Stimulated activated CD4-positive, alpha-beta T cell treated with anti-CD3 and anti-CD28 coated beads, Interleukin-2, amount 100 ng/mL, for 48 hours (primary cell): ENCODE measurements around the gene INHBC.
A peak's percentile ranks its signal among the peaks of the same experiment; 100 is the strongest.
"Not testable (repeated sequence)": the region's sequence is repeated elsewhere in the genome, so short reads cannot be mapped to it uniquely, and the experiment has no call there.

Experiments used
- DNase-seq, 2 donors: peaks; one replicate each; pipeline ENCODE4 v3.0.0-alpha.2; 2020

Gene INHBC

DNA sequence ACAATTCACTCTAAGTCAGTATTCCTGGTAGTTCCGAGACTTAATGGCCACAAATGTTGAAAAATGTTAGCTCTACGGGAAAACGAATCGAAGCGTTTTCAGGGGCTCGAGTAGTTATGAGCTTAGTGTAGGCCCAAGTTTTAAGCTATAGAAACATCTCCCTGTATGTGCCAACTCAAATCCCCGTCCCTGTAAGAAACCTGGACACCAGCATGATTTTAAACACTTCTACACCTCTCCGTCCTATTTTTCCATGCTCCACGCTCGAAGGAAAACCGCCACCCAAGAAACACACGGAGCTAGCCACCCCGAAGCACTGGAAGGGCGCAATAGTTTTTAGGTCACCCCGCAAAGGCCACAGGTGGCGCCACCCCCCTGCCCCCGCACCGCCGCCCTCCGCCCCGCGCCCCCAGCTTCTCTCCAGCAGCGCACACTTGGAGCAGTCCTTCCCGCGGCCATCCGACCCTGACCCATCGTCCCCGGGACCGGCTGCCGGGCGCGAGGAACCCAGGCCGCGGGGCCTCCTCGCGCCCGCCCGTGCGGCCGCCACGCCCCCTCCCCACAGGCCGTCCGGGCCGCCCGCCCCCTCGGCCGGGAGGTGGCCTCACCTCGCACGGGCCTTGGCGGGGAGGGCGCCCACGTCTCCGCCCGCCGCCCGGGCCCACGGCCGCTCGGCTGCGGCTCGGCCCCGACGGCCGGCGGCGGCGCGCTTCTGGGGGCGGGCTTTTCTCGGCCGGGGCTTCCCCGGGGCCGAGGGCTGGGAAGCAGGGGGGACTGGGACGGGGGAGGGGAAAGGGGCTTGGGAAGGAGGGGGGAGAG, 4.3 kb upstream of the INHBC start:
- no peak for DNase-seq

DNA sequence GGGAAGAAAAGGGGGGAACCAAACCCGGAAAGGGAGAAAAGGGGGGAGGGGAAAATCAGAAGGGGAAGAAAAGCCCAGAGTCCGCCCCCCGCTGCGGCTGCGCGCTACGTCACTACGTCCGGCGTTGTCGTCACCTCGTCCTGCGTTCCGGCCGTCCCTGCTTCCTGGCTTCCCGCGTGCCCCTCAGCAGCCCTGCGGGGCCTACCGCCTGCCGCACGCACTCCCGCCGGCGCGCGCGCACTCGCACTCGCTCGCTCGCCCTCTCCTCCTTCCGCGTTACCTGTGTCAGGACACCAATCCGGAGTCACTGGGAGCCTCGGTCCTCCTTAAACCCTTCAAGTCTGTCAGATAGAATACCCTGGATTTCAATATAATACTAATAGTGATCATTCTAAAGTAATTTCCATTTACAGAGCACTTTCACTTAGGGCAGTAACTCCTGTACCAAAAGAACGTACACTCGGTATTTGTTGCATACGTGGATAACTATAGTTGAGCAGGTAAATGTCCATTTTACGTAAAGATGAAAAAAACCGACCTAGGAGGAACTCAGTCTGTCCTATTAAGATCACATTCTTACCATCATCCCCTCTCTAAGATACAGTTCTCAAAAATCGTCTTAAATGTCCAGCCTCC, 3.5 kb upstream of the INHBC start, which contains the start of gene R3HDM2:
Gene R3HDM2, minus strand, starts transcription at position 113 of the 636 bp plus-strand sequence. CDS start 120,615 bp downstream, outside the sequence.
- DNase-seq = peak; percentile 92 to 93

DNA sequence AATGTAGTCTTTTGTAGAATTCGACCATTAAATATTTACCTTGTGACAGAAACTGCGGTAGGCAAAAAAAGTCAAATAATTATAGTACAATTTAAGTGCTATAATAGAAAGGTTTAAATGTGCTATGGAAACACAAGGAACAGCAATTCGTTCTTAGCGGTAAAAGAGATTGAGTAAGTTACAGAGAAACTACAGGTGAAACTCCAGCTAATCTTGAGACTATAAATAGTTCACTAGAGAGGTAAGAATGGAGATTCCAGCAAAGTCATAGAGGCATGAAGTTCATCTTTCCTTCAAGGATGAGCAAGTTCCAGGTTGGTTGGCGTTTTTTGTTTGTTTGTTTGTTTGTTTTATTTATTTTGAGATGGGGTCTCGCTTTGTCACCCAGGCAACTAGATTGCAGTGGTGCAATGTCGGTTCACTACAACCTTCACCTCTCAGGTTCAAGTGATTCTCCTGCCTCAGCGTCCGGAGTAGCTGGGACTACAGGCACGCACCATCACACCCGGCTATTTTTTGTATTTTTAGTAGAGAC, 2.9 kb upstream of the INHBC start:
- no peak for DNase-seq

DNA sequence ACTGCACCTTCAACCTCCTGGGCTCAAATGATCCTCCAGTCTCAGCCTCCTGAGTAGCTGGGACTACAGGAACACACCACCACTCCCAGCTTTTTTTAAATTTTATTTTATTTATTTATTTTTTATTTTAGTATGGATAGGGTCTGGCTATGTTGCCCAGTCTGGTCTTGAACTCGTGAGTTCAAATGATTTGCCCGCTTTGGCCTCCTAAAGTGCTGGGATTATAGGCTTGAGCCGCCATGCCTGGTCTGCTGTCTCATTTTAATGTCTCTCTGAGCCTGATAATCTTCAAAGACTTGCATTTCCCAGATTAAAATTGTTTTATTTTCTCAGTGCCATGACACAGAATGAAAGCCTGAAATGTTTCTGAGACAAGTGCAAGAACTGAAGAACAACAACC, 1.2 kb upstream of the INHBC start:
- no peak for DNase-seq

DNA sequence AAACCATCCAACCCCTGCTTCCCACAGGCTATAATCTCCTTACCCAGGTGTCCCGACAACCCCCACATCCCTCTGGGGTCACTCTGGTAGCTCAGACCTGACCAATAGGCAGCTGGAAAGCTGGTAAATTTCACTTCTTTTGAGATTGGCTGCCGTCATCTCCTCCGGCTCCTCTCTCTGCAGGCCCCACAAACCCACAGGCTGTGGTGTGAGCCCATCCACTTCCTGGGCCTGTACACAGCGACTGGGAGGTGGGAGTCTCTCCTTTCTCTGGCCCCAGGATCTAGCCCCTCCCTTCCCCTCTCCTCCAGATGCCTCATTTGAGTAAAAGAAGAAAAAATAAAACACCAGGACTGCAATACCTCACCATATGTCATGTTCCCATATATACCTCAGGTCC, 709 bp downstream of the INHBC start:
- no peak for DNase-seq

DNA sequence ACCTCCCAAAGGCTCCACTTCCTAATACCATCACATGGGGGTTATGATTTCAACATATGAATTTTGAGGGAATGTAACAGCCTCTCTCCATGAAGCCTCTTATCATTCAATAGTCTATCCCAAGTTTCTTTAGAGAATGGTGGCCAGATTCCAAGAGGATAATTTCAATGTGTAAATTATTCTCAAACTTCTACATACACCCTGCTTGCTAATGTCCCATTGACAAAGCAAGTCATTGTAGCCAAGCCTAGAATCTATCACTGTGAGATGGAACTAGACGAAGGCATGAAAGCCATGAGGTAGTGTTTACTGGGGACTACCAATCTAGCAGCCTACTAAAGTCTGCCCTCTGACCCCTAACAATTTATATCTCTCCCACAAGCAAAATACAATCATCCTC, 3.8 kb downstream of the INHBC start:
- DNase-seq = no peak

DNA sequence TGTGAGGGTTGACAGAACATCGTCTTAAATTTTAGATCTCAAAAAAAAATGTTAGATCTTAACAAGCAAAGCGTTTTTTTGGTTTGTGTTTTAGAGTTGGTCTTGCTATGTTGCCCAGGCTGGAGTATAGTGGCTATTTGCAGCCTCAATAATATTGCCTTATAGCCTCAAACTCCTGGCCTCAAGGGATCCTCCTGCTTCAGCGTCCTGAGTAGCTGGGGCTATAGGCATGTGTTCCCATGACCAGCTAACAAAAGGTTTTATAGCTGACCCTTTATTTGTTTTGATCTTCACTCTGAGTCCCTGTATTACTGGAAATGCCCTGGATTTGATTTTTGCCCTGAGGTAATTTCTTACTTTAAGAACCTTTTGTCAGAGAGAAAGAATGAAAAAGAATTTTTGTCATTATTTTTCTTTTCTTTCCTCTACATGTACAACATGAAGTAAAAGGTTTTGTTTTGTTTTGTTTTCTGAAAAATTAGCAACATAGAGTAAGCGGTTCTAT, 5.2 kb downstream of the INHBC start:
- DNase-seq = no peak

DNA sequence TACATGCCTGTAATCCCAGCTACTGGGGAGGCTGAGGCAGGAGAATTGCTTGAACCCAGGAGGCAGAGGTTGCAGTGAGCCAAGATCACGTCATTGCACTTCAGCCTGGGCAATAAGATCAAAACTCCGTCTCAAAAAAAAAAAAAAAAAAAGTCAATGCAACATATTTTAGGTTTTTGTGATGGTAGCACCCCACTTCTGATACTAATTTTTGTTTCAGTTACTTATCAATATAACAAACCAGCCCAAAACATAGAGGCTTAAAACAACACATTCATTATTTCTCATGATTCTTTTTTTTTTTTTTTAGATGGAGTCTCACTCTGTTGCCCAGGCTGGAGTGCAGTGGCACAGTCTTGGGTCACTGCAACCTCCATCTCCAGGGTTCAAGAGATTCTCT, 6.8 kb downstream of the INHBC start:
- DNase-seq = not testable (repeated sequence)

DNA sequence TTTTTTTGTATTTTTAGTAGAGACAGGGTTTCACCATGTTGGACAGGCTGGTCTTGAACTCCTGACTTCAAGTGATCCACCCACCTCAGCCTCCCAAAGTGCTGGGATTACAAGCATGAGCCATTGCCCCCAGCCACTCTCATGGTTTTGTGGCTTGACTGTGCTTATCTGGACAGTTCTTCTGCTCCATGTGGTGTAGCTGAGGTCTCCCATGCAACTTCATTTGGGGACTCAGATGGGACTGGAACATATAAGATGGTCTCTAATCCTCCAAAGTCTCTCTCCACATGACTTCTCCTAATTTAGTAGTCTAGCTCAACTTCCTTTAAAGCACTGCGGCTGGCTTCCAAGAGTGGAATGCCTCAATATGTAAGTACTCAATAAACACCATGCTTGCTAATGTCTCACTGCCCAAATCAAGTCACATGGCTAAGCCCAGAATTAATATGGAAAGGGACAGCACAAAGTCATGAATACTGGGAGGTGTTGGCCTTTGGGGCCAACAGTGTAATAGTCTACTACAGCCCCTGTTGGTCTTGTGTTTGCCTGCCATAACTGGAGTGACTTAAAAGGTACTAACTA, 7.4 kb downstream of the INHBC start:
- no peak for DNase-seq

DNA sequence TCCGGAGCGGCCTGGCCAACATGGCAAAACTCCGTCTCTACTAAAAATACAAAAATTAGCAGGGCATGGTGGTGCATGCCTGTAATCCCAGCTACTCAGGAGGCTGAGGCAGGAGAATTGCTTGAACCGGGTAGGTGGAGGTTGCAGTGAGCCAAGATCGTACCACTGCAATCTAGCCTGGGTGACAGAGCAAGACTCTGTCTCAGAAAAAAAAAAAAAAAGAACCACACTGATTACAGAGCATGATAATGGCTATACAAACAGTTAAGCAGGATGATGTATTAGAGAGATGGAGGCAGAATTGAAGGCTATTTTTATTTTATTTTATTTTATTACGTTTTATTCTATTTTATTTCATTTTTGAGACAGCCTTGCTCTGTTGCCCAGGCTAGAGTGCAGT, 9.8 kb downstream of the INHBC start:
- not testable (repeated sequence) for DNase-seq

DNA sequence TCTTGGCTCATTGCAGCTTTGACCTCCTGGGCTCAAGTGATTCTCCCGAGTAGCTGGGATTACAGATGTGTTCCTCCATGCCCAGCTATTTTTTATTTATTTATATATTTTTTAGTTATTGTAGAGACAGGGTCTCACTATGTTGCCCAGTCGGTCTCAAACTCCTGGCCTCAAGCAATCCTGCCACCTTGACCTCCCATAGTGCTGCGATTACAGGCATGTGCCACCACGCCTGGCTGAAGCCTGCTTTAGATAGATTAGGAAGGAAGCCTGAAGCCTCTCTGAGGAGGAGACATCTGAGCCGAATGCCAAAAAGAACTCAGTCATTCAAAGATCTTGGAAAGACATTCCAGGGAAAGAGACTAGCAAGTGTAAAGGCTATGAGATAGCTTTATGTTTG, 10.2 kb downstream of the INHBC start:
- no peak for DNase-seq

DNA sequence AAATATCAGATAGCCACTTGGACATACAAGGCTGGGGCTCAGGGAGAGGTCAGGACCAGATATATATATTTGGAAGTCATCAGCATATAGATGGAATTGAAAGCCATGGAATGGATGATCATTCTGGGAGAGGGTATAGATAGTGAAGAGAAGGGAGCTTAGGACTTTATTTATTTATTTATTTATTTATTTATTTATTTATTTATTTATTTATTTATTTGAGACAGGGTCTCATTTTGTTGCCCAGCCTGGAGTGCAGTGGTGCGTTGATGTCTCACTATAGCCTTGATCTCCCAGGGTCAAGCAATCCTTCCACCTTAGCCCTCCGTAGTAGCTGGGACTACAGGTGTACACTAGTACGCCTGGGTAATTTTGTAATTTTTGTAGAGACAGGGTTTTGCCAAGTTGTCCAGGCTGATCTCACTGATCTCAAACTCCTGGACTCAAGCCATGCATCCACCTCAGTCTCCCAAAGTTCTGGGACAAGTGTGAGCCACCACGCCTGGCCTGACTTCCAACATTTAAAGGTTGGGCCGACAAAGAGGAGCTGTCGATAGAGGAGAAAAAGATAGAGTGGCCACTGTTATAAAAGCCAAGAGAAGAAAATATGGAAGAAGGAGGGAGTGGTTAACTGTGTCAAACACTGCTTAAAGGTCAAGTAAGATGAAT, 11.8 kb downstream of the INHBC start:
- no peak for DNase-seq

DNA sequence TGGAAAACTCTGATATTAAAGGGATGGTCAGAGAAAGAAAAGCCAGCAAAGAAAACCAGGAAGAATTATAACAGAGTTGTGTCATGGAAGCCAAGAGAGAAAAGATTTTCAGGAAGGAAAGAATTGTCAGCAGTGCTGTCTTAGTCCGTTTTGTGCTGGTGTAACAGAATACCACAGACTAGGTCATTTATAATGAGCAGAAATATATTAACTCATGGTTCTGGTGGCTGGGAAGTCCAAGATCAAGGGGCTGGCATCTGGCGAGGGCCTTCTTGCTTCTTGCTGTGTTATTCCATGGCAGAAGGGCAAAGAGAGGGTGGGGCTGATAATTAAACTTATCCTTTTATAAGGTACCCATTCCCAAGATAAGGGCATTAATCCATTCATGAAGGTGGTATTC, 14.1 kb downstream of the INHBC start:
- no peak for DNase-seq

DNA sequence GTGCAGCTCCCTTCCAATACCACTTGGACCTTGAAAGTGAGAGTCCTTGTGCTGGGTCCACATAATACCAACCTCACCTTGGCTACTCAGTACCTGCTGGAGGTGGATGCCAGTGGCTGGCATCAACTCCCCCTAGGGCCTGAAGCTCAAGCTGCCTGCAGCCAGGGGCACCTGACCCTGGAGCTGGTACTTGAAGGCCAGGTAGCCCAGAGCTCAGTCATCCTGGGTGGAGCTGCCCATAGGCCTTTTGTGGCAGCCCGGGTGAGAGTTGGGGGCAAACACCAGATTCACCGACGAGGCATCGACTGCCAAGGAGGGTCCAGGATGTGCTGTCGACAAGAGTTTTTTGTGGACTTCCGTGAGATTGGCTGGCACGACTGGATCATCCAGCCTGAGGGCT, 14.8 kb downstream of the INHBC start:
- DNase-seq = no peak

DNA sequence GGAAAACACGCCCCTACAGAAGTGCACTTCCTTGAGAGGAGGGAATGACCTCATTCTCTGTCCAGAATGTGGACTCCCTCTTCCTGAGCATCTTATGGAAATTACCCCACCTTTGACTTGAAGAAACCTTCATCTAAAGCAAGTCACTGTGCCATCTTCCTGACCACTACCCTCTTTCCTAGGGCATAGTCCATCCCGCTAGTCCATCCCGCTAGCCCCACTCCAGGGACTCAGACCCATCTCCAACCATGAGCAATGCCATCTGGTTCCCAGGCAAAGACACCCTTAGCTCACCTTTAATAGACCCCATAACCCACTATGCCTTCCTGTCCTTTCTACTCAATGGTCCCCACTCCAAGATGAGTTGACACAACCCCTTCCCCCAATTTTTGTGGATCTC, 15.5 kb downstream of the INHBC start:
- DNase-seq = no peak

DNA sequence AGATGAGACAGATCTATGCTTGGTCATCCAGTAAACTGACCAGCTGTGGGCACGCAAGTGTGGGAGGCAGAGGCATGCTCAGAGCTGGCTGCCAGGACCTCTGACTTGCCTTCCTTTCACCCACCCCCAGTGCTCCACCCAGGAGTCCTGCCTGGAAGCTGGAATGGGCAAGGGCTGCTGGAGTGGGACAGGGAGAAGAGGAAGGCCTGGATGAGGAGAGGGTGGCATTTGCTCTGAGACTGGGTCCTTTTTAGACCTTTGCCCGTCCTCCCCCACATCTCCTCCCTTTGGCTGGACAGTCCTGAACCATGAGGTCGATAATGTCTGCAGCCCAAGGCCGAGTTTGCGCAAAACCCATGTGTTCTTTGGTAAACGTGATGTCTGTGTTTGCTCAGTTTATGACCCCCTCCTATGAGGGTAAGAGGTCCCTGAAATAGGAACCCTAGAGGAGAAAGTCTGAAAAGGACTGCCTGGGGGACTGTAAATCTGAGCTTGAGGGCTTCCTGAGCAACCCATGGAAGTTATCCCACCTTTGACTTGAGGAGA, 16.7 kb downstream of the INHBC start:
- no peak for DNase-seq

DNA sequence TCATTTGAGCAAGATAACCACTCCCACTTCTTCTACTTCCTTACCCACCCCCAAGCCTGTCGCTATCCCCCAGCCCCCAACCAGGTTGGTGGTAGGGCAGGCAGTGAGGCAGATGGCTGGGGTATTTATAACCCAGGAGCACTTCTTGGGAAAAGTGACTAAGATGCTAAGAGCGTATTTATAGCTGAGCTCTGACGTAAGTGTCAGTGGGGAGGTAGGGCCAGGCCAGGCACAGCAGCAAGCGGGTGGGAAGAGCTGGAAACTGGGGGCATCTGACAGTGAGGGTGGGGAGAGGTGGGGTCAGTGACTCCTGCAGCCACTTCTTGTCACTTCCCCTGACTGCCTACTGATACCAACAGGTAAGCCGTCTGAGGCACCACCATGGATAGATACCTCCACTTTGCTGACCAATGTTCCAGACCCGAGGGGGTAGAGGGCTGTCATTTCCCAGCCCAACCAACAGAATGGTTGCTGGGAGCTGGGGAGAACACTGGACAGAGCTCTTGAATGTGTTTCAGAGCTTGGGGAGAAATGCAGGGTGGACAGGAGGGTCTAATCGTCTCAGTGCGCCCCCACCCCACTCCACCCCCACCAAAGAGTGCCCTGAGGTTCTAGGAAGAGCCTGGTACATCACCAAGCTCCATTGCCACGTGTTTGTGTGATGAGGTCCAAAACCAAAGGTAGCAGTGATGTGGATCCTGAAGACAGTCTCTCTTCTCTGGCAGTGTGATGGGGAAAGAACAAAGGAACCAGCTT, 17.8 kb downstream of the INHBC start:
- DNase-seq = no peak

DNA sequence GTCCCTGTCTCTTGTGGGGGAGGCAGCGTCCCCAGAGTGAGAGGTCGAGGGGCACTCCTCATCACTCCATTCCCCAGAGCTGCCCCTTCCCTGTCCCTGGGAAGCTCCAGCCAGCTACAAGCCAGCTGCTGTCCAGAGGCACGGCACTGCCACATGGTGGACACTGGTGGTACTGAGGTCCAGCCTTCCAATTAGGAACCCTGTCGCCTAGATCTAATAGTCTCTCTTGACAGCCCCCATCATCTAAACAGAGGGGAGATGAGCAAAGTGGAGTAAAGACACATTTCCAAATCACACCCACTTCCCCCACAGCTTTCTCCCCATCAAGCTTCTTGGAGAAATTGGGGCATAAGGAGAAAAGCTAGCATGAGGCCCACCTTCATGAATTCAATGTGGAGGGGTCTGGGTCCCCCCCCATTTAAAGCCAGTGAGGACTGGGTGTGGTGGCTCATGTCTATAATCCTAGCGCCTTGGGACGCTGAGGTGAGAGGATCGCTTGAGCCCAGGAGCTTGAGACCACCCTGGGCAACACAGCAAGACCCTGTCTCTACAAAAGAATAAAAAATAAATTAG, 18.4 kb downstream of the INHBC start:
- peak; percentile 63 to 70 for DNase-seq

DNA sequence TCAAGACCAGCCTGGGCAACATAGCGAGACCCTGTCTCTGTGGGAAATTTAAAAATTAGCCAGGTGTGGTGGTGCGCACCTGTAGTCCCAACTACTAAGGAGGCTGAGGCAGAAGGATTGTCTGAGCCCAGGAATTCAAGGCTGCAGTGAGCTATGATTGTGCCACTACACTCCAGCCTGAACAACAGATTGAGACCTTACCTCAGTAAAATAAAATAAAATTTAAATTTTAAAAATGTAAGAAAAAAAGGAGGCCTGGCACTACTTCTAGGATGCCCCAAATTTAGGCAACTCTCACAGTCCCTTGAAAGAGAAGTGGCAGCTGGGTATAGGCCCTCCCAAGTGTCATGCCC, 19.6 kb downstream of the INHBC start:
- no peak for DNase-seq

DNA sequence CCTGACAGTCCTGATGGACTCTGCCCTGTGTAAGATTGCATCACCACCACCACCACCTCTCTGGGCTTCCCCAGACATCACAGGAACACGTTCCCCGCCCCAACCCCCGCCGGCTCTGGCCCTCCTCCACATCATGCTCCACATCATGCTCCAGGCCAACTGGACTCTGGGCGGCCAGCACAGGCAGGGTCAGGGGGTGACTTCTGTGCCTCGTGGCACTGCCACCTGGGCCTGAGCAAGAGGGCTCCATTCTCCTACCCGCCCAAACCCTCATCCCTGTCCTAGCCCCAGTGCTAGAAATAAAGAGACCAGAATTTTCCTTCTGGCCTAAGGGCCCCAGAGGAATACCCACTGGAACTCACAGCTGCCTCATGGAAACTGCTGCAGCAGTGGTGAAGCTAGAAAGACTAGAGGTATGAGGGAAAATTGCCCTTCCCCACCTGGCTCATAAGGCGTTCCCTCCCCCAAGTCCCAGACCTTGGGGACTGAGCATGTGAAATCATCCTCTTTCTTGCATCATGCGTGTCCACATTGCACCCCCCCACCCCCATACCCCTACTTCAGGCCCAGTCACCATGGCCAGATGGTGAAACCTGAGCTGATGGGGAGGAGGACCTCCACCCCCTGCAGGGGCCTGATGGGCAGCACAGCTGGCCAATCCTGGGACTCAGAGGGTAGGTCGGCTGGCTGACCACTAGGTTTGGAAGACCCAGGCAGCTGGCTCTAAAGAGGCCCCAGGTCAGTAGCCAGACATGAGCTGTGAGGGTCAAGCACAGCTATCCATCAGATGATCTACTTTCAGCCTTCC, 20.2 kb downstream of the INHBC start, which contains the start of gene INHBE:
Gene INHBE, plus strand, starts transcription at position 742 of the 808 bp plus-strand sequence. CDS start 230 bp downstream, outside the sequence.
- DNase-seq = no peak
